ENCODE results near the gene COL27A1.
"Not testable (repeated sequence)": the region's sequence is repeated elsewhere in the genome, so short reads cannot be mapped to it uniquely, and the experiment has no call there.

COL27A1 gene

GRCh38 chr9:114184071-114184470 lies 28.7 kb downstream of the COL27A1 start:
- DNase-seq (ENCODE audit: low spot score) = no peak

DNA sequence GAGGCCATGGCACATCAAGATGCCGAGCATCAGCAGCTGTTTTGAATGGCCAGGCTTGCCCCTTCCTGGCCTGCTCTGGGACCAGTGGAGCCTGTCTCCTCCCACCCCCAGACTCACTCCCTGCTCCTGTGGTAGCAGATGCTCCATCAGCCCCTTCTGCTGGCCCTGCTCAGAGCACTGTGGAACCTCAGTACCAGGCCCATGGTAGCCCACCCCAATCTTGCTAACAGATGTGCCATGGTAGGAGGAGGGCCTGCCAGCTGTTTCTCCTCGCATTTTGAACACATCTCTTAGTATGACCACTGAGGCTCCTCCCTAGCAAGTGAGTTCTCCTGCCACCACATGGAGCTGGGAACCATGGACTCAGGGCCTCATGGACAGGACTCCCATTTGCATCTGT lies 29.5 kb downstream of the COL27A1 start:
- DNase-seq (ENCODE audit: low spot score) = no peak

DNA sequence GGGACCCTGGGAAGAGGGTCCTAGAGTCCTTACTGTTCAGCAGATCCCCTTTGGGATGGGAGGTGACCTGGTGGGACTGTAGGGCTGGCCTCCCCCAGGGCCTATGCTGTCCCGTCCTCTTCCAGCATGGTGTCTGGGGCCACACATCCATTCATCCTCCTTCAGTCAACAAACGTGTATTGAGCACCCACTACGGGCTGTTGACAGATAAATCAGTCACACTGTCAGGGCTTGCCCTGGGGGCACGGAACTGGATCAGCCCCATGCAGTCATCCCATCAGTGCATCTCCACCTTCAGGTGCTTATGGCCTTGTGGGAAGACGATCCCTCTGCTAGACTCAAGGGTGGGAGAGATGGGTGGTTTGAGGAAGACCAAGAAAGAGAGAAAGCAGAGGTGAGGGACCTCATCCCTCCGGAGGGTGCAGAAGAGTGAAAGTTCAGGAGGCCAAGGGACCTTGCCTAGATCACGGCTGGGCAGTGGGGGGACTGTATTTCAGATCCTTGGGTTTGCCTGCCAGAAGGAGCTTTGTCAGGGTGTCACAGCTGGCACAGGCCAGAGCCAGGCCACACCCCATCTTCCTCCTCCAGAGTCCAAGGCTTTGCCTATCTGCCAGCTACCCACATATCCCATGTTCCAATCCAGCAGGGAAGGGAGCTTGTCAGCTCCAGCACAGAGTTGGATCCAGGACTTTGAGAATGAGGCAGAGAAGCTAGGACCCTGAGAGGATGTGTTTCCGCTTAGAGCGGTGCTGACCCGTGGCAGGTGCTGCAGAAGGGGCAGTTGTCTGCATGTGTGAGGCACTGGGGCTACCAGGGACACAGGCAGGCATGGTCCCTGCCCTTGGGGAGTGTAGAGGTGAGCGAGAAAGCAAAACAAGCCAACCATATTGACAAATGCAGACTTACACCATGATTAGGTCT lies 30.5 kb downstream of the COL27A1 start:
- no peak for DNase-seq (ENCODE audit: low spot score)

DNA sequence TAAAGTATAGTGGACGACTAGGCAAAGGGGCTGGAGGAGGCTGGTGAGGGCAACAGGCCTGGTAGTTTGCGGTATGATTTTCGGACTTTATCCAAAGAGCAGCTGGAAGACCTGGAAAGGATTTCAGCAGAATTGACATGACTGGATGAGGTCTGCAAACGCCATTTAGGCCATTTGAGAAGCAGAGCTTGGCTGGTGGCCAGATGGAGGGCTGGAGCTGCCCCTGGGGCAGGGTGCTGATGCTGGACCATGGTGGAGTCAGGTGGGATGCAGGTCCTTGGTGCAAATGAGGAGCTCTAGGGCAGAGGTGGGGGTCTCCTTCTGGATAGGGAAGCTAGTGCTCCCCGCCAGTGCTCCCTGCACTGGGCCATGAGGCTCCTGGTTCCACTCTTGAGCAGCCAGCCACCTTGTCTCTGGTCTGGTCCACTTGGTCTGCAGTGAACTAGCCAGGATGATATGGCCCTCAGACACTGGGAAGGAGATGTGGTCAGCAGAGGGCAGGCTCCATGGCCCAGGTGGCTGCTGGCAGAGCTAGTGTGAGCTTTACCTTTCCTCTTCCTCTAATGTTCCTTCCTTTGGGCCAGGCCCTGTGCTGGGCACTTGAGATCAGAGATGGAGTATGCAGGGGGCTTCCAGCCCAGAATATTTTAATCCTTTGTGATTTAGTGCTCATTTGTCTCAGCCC lies 31.4 kb downstream of the COL27A1 start:
- no peak for DNase-seq (ENCODE audit: low spot score)

DNA sequence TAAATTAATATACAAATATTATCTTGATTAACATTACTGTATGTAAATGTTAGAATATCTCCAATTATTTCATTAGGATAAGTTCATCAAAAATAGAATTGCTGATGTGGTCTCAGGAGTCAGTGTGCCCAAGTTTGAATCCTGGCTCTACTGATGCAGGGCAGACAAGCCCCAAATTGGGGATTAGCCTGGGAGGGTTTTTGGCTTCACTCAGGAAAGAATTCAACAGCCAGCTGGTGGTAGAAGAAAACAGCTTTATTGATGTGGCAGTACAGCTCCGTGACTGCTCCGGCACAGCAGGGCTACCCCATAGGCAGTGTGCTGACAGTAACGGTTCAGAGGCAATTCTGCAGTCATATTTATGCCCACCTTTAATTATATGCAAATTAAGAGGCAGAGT lies 32.5 kb downstream of the COL27A1 start:
- no peak for DNase-seq (ENCODE audit: low spot score)

DNA sequence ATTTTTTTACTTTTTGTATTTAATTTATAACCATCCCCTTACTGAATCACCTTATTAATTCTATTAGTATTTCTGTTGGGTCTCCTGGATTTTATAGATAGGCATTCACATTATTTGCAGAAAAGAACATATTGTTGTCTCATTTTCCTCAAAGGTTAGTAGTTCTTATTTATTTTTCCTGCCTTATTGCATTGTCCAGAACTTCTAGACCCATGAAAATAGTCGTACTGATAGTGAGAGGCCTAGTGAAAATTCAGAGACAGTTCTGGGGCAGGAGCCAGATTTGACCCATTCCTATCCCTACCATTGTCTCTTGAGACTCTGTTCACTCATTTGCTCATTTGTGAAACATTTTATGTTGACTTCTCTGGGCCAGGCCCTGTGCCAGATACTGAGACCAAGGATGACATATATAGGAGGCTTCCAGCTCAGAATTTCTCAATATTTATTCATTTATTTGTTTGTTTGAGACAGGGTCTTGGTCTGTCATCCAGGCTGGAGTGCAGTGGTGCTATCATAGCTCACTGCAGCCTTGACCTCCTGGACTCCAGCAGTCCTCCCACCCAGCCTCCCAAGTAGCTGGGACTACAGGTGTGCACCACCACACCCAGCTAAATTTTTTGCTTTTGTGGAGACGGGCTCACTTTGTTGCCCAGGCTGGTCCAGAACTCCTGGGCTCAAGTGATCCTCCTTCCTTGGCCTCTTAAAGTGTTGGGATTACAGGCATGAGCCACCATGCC lies 34.7 kb downstream of the COL27A1 start:
- no peak for DNase-seq (ENCODE audit: low spot score)

- DNase-seq (ENCODE audit: low spot score) = no peak
Measured at GRCh38 chr9:114190563-114190905, 35.2 kb downstream of the COL27A1 start.

- not testable (repeated sequence) for DNase-seq (ENCODE audit: low spot score)
Measured at GRCh38 chr9:114191402-114191801, 36.1 kb downstream of the COL27A1 start.

DNA sequence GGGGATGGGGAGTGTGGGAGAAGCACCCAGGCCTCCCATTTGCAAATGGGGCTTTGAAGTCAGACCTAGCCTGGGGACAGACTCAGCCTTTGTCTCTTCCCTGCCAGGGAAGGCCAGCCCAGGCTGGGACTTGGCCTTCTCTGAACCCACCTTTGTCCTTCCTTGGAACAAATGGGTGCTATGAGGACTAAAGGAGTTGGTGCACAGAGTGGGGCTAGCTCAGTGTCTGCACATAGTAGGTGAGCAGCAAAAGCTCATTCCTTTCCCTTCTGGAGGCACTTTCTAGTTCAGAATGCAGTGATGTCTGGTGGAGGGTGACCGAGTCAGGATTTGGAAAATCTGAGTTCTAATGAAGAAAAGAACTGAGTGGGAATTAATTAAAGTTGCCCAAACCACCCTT lies 37.2 kb downstream of the COL27A1 start:
- no peak for DNase-seq (ENCODE audit: low spot score)

DNA sequence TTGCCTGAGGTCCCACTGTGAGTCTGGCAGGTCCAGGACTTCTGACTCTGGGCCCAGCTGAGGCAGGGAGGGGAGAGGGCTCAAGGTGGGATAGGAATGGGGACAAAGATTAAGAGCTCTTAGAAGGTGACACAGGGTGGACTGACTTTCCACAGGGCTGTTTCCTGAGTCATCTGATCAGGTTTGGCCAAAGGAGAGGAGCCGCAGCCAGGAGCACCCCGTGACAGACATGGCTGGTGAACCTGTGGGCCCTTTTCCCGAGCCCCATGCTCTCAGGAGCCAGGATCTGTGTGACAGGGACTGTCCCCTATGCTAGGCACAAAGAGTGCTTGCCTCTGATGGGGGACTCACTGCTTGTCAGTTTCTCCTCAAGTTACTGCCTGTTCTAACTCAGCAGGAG lies 37.8 kb downstream of the COL27A1 start:
- DNase-seq (ENCODE audit: low spot score) = no peak

DNA sequence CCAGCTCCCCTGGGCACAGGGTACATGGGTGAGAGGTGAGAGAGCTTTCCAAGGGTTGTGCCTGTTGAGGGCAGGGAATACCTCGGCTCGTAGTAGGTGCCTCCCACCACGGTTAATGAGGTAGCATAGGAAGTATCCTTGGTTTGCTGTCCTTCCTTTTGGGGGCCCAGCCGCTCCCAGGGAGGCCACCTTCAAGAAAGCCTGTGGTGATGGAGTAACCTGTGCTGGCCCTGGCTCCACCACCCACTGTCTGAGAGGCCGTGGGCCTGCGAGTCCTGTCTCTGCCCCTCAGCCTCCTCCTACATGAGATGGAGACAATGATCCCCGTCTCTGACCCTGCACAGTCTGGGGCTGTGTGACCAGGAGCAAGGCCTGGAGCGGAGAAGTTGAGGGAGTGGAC lies 40.8 kb downstream of the COL27A1 start:
- DNase-seq (ENCODE audit: low spot score) = no peak

GRCh38 chr9:114196979-114197622 lies 41.8 kb downstream of the COL27A1 start:
- no peak for DNase-seq (ENCODE audit: low spot score)

GRCh38 chr9:114198249-114199040 lies 43.1 kb downstream of the COL27A1 start:
- no peak for DNase-seq (ENCODE audit: low spot score)

- DNase-seq (ENCODE audit: low spot score) = no peak
Measured at GRCh38 chr9:114200721-114201300, 45.5 kb downstream of the COL27A1 start.

GRCh38 chr9:114202396-114202795 lies 47.1 kb downstream of the COL27A1 start:
- DNase-seq (ENCODE audit: low spot score) = no peak

- no peak for DNase-seq (ENCODE audit: low spot score)
Measured at GRCh38 chr9:114202849-114203248, 47.5 kb downstream of the COL27A1 start.

DNA sequence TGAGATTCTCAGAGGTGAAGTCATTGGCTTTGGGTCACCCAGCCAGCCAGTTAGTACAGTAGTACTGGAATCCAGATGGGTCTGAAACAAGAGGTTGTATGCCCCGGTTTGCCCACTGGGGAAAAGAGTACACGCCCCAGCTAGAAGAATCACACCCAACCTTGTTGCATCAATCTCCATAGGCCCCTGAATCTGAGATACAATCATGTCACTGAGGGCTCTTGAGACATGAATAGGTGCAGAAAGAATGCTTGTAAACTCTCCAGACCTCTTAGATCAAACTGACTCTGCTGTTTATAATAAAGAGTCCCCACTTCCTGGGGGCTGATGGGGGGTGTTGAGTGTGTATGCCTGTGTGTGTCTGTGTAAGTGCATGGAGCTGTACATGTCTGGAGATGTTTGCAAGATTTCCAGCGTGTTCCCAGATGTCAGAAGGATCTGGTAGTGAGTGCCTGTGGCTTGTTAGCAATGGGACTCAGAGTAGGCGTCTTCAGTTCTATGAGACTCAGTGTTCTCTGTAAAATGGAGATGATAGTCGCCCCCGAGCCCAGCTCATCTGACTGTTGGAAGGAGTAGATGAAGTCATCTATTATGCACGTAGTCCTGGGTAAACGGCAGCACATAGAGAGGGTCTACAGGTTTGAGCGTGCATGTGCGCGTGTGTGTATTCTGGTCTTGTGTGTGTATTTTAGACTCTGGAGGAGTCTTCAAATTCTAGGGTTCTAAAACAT lies 48.2 kb downstream of the COL27A1 start:
- no peak for DNase-seq (ENCODE audit: low spot score)

- DNase-seq (ENCODE audit: low spot score) = no peak
Measured at GRCh38 chr9:114204265-114204664, 48.9 kb downstream of the COL27A1 start.

- DNase-seq (ENCODE audit: low spot score) = no peak
Measured at GRCh38 chr9:114205171-114206015, 50.1 kb downstream of the COL27A1 start.
